ENCODE data around the gene HMG20B.

The HMG20B gene

GRCh38 chr19:3585301-3586126 lies 12.8 kb downstream of the HMG20B start, which contains the start of gene GIPC3:
Gene GIPC3, plus strand, starts transcription at chr19:3585478. Its CDS starts 120 bp downstream, at chr19:3585598.
- no peak for DNase-seq

GRCh38 chr19:3586127-3586626 lies 13.4 kb downstream of the HMG20B start:
- DNase-seq = no peak

GRCh38 chr19:3586707-3587346 lies 14.1 kb downstream of the HMG20B start:
- DNase-seq = peak; percentile 57

GRCh38 chr19:3589439-3589838 lies 16.7 kb downstream of the HMG20B start:
- no peak for DNase-seq

- no peak for DNase-seq
These were observed 17.2 kb downstream of the HMG20B start for GRCh38 chr19:3589949-3590348.

- DNase-seq = no peak
These were observed 18.4 kb downstream of the HMG20B start for GRCh38 chr19:3590991-3591659.

GRCh38 chr19:3591876-3592613 lies 19.3 kb downstream of the HMG20B start:
- no peak for DNase-seq

- no peak for DNase-seq
These were observed 20.4 kb downstream of the HMG20B start for GRCh38 chr19:3593156-3593555.

- DNase-seq = no peak
These were observed 22.8 kb downstream of the HMG20B start for GRCh38 chr19:3595521-3596061.

- no peak for DNase-seq
These were observed 27.0 kb downstream of the HMG20B start for GRCh38 chr19:3599776-3600187.

- DNase-seq = no peak
These were observed 28.3 kb downstream of the HMG20B start for GRCh38 chr19:3601021-3601420.

- DNase-seq = no peak
These were observed 30.5 kb downstream of the HMG20B start for GRCh38 chr19:3603121-3603811.

- no peak for DNase-seq
These were observed 31.7 kb downstream of the HMG20B start for GRCh38 chr19:3604227-3604986.

- no peak for DNase-seq
These were observed 32.2 kb downstream of the HMG20B start for GRCh38 chr19:3604987-3605343.

GRCh38 chr19:3605361-3605760 lies 32.6 kb downstream of the HMG20B start:
- no peak for DNase-seq

GRCh38 chr19:3605770-3606169 lies 33.0 kb downstream of the HMG20B start:
- DNase-seq = no peak

- DNase-seq = peak; percentile 64
These were observed 33.5 kb downstream of the HMG20B start for GRCh38 chr19:3606174-3606689.

GRCh38 chr19:3606690-3607289 lies 34.0 kb downstream of the HMG20B start, which contains the start of gene TBXA2R:
Gene TBXA2R, minus strand, starts transcription at chr19:3606875. Its CDS starts 6,241 bp downstream, at chr19:3600634.
- peak; percentile 20 for DNase-seq

GRCh38 chr19:3607303-3608078 lies 34.7 kb downstream of the HMG20B start:
- DNase-seq = no peak
